ENCODE measurements around the gene GRIN3B.

DNA sequence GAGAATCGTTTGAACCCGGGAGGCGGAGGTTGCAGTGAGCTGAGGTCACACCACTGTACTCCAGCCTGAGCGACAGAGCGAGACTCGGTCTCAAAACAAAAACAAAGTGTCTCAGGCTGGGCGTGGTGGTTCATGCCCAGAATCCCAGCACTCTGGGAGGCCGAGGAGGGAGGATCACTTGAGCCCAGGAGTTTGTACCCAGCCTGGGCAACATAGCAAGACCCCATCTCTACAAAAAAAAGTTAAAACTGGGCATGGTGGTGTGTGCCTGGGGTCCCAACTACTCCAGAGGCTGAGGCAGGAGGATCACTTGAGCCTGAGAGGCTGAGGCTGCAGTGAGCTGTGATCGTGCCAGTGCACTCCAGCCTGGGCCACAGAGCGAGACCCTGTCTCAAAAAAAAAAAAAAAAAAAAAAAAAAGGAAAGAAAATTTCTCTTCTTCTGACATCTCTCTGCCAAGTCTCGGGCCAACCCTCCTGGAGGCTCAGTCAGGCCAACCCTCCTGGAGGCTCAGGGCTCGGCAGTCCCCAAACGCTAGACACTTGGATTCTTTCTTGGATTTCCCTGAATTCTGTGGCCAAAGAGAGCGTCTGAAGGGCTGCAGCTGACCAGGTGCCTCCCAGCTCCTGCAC, 48.1 kb upstream of the GRIN3B start:
- TF ChIP-seq, protein P1, sequence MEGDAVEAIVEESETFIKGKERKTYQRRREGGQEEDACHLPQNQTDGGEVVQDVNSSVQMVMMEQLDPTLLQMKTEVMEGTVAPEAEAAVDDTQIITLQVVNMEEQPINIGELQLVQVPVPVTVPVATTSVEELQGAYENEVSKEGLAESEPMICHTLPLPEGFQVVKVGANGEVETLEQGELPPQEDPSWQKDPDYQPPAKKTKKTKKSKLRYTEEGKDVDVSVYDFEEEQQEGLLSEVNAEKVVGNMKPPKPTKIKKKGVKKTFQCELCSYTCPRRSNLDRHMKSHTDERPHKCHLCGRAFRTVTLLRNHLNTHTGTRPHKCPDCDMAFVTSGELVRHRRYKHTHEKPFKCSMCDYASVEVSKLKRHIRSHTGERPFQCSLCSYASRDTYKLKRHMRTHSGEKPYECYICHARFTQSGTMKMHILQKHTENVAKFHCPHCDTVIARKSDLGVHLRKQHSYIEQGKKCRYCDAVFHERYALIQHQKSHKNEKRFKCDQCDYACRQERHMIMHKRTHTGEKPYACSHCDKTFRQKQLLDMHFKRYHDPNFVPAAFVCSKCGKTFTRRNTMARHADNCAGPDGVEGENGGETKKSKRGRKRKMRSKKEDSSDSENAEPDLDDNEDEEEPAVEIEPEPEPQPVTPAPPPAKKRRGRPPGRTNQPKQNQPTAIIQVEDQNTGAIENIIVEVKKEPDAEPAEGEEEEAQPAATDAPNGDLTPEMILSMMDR (IDR thresholded peaks at IDR 0.05): no peak
- TF ChIP-seq EP300 (IDR thresholded peaks at IDR 0.05): no peak
- no peak for TF ChIP-seq POLR2A (IDR thresholded peaks at IDR 0.05)
